Caco-2 (cell line): Measurements from ENCODE around the gene TRMT10B. TPM values are rescaled to one million over a fixed set of nuclear protein-coding genes. Genes with fewer than 3 reads are reported as not detected.

Experiments used
- BruUV-seq: library from RNA; stranded (reverse); fragments of 400-500 nt; replicated peaks from 2 replicates; lab custom pipeline; 2021; lab: Mats Ljungman, UMichigan
- CTCF ChIA-PET: fragments of 300-600 bp; sonication (Branson Sonifier 250); formaldehyde crosslinking; loops from one replicate; lab custom pipeline; 2022; ENCODE audit warnings: antibody characterized with exemption; lab: Charles Lee
- POLR2A ChIA-PET: fragments of 300-600 bp; sonication (Branson Sonifier 250); formaldehyde crosslinking; loops from one replicate; lab custom pipeline; 2022; ENCODE audit warnings: antibody characterized with exemption; lab: Charles Lee
- DNase-seq, 2 experiments: peaks; one replicate each; pipeline versions ENCODE4 v3.0.0 to v3.0.0-alpha.2; 2020 to 2022
- H3K27me3 ChIP-seq: replicated peaks from 2 replicates; pipeline ENCODE4 v1.6.0; 2011; ENCODE audit warnings: low read length; ENCODE audit not compliant: control insufficient read depth, insufficient read depth
- H3K36me3 ChIP-seq: 2 replicates; pipeline ENCODE4 v1.5.1; 2011; ENCODE audit warnings: low read length; ENCODE audit not compliant: control insufficient read depth, insufficient read depth
- H3K4me1 ChIP-seq: fragments of 250-450 bp; sonication (Bioruptor Pico); 2 replicates; pipeline ENCODE4 v1.5.1; 2020; ENCODE audit warnings: mild to moderate bottlenecking
- H3K4me3 ChIP-seq: 2 replicates; pipeline ENCODE4 v1.5.1; 2011; ENCODE audit warnings: low read depth, mild to moderate bottlenecking, control low read depth, low read length
- H3K9me3 ChIP-seq: fragments of 250-450 bp; sonication (Bioruptor Pico); 2 replicates; pipeline ENCODE4 v1.5.1; 2020; ENCODE audit warnings: mild to moderate bottlenecking, moderate library complexity
- H3K27ac Mint-ChIP-seq: one replicate; pipeline ENCODE4 v1.8.0; 2022; ENCODE audit warnings: mixed read lengths; ENCODE audit not compliant: unreplicated experiment
- H3K27me3 Mint-ChIP-seq: one replicate; pipeline ENCODE4 v1.8.0; 2022; ENCODE audit warnings: mixed read lengths; ENCODE audit not compliant: insufficient read depth, unreplicated experiment
- H3K36me3 Mint-ChIP-seq: one replicate; pipeline ENCODE4 v1.8.0; 2022; ENCODE audit warnings: mild to moderate bottlenecking, mixed read lengths; ENCODE audit not compliant: insufficient read depth, unreplicated experiment
- H3K4me1 Mint-ChIP-seq: one replicate; pipeline ENCODE4 v1.8.0; 2022; ENCODE audit warnings: low read depth, mixed read lengths; ENCODE audit not compliant: unreplicated experiment
- H3K4me3 Mint-ChIP-seq: one replicate; pipeline ENCODE4 v1.8.0; 2022; ENCODE audit warnings: mild to moderate bottlenecking, moderate library complexity, mixed read lengths; ENCODE audit not compliant: unreplicated experiment
- H3K9me3 Mint-ChIP-seq: one replicate; pipeline ENCODE4 v1.8.0; 2022; ENCODE audit warnings: mixed read lengths; ENCODE audit not compliant: unreplicated experiment
- intact Hi-C: fragments of 100-400 bp; cut with micrococcal nuclease; formaldehyde crosslinking; loops from one replicate; pipeline ENCODE4 v1.10.0; 2022; ENCODE audit not compliant: unreplicated experiment
- total RNA-seq: library from RNA; stranded (reverse); gene quantifications from 2 replicates; pipeline ENCODE4 v1.2.3, GENCODE V29; 2022
- TF ChIP-seq, protein P1 (sequence below), 2 experiments: fragments of 200-600 bp in 1 of 2; IDR thresholded peaks; 1 replicate in 1 of 2; 2 replicates in 1 of 2; pipeline versions ENCODE4 v1.5.1 to v1.8.0; 2011 to 2022; ENCODE audit warnings: antibody characterized with exemption in 1 of 2, control low read depth in 1 of 2, inconsistent platforms in 1 of 2, low read depth in 1 of 2, low read length in 1 of 2, mild to moderate bottlenecking in 1 of 2, moderate library complexity in 1 of 2; ENCODE audit not compliant: insufficient read depth in 1 of 2, severe bottlenecking in 1 of 2, unreplicated experiment in 1 of 2

Gene TRMT10B
- total RNA-seq, 1 experiment from 2014 or later, result 7.8 TPM

DNA sequence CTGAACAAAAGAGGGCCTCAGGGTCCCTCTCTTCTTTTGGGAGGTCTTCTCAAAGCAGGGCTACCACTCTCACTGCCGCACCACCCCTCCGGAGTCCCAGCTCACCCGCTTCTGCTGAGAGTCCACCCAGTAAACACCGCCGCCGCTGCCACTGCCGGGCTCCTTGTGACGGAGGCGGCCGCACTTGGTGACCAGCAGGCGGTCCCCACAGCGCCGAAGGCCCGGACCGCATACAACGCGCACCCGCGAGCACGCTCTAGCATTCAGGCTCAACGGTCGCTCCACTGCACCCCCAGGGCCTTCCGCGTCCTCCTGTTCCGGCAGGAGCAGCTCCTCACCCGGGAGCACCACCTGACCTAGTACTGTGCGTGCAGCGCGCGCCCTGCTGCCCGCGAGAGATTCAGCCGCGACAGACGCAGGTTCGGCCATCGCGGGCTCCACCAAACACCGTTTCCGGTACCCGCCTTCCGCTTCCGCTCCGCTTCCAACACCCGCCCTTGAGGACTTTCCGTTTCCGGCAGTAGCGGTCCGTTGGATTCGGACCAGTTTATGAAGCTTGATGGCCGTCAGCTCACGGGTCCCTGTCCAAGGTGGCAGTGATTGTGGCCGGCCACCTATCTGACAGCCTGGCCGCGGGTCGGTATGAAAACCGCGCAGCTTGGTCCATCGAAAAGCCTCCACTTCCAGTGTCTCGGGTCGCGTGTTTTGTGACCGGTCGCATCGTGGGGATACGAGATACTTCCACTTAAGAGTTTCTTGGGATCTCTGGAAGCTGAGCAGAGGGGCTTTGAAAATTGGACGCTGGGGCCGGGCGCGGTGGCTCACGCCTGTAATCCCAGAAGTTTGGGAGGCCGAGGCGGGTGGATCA lies 31.2 kb downstream of the TRMT10B start, which contains the start of gene EXOSC3:
TSS of gene EXOSC3 (minus strand) at position 449 of the 868 bp plus-strand sequence. CDS start at position 429, 20 bp downstream.
- peaks cover 33% of the 10 kb centered on the region for H3K36me3 Mint-ChIP-seq
- H3K4me1 Mint-ChIP-seq, result peaks cover 9% of the 10 kb centered on the region
- CTCF ChIA-PET, result interaction anchor here (1.0 kb wide), 2 partner anchors 16 to 299 kb away, joined by 3 to 6 read pairs; partner anchors contain the start of genes DCAF10 and POLR1E
- intact Hi-C loops, result loop anchor here (1.0 to 10.0 kb wide), 5 partner anchors 15 to 303 kb away; partner anchors contain the start of genes DCAF10, SLC25A51 and TRMT10B
- POLR2A ChIA-PET, result interaction anchor here (0.7 to 1.9 kb wide), 4 partner anchors 10 to 193 kb away, joined by 3 to 12 read pairs (median 5); partner anchors contain the start of genes DCAF10 and TOMM5
- peak; percentile 91 to 92 for DNase-seq
- H3K9me3 ChIP-seq, result no peaks in the 10 kb centered on the region
- TF ChIP-seq, protein P1, sequence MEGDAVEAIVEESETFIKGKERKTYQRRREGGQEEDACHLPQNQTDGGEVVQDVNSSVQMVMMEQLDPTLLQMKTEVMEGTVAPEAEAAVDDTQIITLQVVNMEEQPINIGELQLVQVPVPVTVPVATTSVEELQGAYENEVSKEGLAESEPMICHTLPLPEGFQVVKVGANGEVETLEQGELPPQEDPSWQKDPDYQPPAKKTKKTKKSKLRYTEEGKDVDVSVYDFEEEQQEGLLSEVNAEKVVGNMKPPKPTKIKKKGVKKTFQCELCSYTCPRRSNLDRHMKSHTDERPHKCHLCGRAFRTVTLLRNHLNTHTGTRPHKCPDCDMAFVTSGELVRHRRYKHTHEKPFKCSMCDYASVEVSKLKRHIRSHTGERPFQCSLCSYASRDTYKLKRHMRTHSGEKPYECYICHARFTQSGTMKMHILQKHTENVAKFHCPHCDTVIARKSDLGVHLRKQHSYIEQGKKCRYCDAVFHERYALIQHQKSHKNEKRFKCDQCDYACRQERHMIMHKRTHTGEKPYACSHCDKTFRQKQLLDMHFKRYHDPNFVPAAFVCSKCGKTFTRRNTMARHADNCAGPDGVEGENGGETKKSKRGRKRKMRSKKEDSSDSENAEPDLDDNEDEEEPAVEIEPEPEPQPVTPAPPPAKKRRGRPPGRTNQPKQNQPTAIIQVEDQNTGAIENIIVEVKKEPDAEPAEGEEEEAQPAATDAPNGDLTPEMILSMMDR (IDR thresholded peaks at IDR 0.05; ENCODE audit: insufficient read depth in 1 of 2, low read depth in 1 of 2, low read length in 1 of 2, severe bottlenecking in 1 of 2, unreplicated experiment in 1 of 2), result peak; percentile 25 to 28
- no peaks in the 10 kb centered on the region for H3K27me3 ChIP-seq
- BruUV-seq, result no TSS peak
- H3K27ac Mint-ChIP-seq, result peak within 1 kb of the TSS; percentile 98
- H3K4me3 Mint-ChIP-seq, result peak within 1 kb of the TSS; percentile 97
- H3K27me3 Mint-ChIP-seq, result no peaks in the 10 kb centered on the region
- no peaks in the 10 kb centered on the region for H3K9me3 Mint-ChIP-seq
- peak within 1 kb of the TSS; percentile 97 for H3K4me3 ChIP-seq
- H3K36me3 ChIP-seq, result peaks cover 4% of the 10 kb centered on the region
- 0 out of 2 replicates have a peak, but pooled peaks cover 3% of the 10 kb centered on the region for H3K4me1 ChIP-seq

DNA sequence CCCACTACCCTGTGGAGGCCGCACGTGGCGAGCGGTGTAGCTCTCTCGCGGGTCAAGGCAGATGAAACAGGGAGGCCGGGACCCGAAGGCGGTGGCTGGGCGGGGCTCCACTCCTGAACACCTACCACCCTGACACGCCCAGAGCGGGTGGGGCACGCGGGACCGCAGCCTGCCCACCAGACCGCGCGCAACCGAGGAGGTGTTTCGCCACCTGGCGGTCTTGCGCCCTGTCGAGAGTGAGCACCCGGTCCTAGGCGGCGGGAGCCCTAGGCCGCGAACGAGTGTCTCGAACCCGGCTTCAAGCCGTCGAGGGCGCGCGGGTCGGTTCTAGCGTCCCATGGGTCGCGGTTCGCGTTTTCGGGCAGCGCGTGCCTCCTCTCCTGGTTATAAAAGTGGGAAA lies 33.5 kb downstream of the TRMT10B start:
- Mint-ChIP-seq H3K9me3 (no peaks in the 10 kb centered on the region), H3K27ac (no peak overlapping the region), H3K4me1 (peaks cover 9% of the 10 kb centered on the region), H3K36me3 (peaks cover 21% of the 10 kb centered on the region), H3K4me3 (no peak overlapping the region), H3K27me3 (no peaks in the 10 kb centered on the region)
- Histone ChIP-seq H3K27me3 (no peaks in the 10 kb centered on the region), H3K4me1 (0 out of 2 replicates have a peak, but pooled peaks cover 3% of the 10 kb centered on the region), H3K36me3 (peaks cover 4% of the 10 kb centered on the region), H3K9me3 (no peaks in the 10 kb centered on the region), H3K4me3 (no peak overlapping the region)
- CTCF ChIA-PET, result no interaction called here
- intact Hi-C loops, result loop anchor here (10.0 kb wide), 2 partner anchors 118 to 202 kb away; partner anchors contain the start of gene SLC25A51
- TF ChIP-seq, protein P1 (IDR thresholded peaks at IDR 0.05; ENCODE audit: insufficient read depth in 1 of 2, low read depth in 1 of 2, low read length in 1 of 2, severe bottlenecking in 1 of 2, unreplicated experiment in 1 of 2), result no peak
- no TSS peak for BruUV-seq
- no peak for DNase-seq
- POLR2A ChIA-PET, result no interaction called here

DNA sequence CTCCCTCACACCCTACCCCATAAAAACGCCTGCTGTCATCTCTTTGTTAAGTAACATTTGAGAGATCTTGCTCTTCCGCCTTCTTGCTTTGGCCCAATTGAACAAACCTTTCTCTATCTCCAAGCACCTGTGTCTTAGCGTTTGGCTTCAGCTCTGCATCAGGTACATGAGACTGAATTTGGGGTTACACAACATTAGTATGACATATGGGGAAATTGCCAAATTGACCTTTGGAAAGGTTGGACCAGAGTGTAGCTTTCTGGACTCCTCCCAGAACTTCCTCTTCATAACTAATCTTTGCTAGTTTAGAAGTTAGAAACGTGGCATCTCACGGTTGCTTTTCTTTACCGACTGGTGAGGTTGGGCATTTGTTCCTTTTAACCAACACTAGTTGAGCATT lies 34.7 kb downstream of the TRMT10B start:
- ChIA-PET POLR2A (no interaction called here), CTCF (no interaction called here)
- Mint-ChIP-seq H3K36me3 (peaks cover 10% of the 10 kb centered on the region), H3K27ac (no peak overlapping the region), H3K4me3 (peak overlapping the region; percentile 6), H3K4me1 (peaks cover under 1% of the 10 kb centered on the region), H3K27me3 (no peaks in the 10 kb centered on the region), H3K9me3 (no peaks in the 10 kb centered on the region)
- Histone ChIP-seq H3K9me3 (no peaks in the 10 kb centered on the region), H3K36me3 (peaks cover 2% of the 10 kb centered on the region; the same call in 1 of the 2 replicates), H3K4me3 (no peak overlapping the region), H3K27me3 (no peaks in the 10 kb centered on the region), H3K4me1 (0 out of 2 replicates have a peak, but pooled peaks cover 3% of the 10 kb centered on the region)
- no TSS peak for BruUV-seq
- intact Hi-C loops, result loop anchor here (10.0 kb wide), 2 partner anchors 116 to 204 kb away; partner anchors contain the start of gene SLC25A51
- DNase-seq, result no peak
- TF ChIP-seq, protein P1 (IDR thresholded peaks at IDR 0.05; ENCODE audit: insufficient read depth in 1 of 2, low read depth in 1 of 2, low read length in 1 of 2, severe bottlenecking in 1 of 2, unreplicated experiment in 1 of 2), result no peak
